Esophagus mucosa (tissue), 1 donor: ENCODE results near the gene TCP11L2. TPM values are rescaled to one million over a fixed set of nuclear protein-coding genes. Genes with fewer than 3 reads are reported as not detected.

Experiments used
- ATAC-seq: fragments of 200-7000 bp; cut with Tn5 transposase; one replicate; pipeline ENCODE4 v1.9.1; 2020
- total RNA-seq: library from RNA; stranded (reverse); gene quantifications from one replicate; pipeline ENCODE4 v1.2.4, GENCODE V29; 2023
- donor health status: DM: yes; HTN: yes; CAD: no.

Gene TCP11L2
- total RNA-seq, 1 donor from 2014 or later: 35.3 TPM

DNA sequence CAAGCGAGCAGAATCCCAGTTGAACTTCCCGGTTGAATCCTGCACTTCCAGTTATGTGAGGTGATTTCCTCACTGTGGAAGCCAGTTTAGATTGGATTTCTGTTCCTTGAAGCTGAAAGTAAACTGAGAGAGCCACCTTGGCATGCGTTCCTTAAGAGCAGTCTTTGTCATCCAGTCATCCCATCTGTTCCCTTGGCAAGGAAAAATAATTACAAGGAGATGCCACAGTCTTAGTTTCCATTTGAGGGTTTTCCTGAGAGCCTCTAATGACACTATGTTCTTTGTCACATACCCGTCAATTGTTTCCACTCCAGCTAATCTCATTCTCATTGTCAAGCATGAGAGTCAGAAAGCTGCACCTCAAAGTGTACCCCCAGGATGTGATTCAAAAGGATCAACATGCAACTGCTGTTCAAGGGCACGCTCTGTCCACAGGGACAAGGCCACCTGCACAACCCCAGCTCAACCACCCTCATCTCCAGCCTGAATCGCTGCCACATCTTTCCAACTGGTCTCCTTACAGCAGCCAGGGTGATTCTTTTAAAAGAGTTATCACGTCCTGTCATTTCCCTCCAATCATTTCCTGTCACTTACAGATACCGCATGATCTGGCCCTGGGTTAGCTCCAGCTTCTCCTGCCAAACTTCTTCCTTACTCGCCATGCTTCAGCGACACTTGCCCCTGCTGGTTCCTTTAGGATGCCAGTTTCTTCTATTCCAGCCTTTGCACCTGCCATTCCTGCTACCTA is 18.0 kb upstream of the TCP11L2 start:
- no peak for ATAC-seq

DNA sequence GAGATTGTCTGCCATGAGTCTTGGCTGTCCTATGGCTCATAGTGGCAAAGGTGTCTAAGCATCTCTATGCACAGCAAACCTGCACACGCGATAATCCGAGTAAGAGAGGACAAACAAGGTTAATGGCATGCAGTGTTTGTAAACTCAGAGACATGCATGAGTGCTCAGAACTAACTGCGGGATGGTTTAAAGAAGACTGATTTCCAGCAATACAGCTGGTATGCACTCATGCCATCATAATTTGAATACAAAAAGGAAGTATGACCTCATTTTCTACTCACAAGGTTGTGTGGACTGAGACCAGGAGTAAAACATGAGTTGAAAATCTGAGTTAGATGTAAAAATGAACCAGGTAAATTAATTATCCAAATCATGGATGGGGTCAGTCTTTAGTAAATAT is 16.6 kb upstream of the TCP11L2 start:
- ATAC-seq: no peak

DNA sequence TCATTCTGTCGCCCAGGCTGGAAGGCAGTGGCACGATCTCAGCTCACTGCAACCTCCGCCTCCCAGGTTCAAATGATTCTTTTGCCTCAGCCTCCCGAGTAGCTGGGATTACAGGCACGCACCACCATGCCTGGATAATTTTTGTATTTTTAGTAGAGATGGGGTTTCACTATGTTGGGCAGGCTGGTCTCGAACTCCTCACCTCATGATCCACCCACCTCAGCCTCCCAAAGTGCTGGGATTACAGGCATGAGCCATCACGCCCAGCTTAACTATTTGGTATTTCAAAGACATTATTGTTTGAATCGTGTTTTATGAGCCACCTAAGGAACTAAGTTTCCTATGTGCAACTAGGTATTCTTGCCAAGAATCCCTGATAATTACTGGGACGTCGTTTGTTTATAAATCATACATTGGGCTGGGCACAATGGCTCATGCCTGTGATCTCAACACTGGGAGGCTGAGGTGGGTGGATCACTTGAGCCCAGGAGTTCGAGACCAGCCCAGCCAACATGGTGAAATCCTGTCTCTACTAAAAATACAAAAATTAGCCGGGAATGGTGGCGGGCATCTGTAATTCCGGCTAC is 15.9 kb upstream of the TCP11L2 start:
- ATAC-seq: peak; percentile 8

- ATAC-seq: no peak
Observed at GRCh38 chr12:106287364-106287763, 15.2 kb upstream of the TCP11L2 start.

DNA sequence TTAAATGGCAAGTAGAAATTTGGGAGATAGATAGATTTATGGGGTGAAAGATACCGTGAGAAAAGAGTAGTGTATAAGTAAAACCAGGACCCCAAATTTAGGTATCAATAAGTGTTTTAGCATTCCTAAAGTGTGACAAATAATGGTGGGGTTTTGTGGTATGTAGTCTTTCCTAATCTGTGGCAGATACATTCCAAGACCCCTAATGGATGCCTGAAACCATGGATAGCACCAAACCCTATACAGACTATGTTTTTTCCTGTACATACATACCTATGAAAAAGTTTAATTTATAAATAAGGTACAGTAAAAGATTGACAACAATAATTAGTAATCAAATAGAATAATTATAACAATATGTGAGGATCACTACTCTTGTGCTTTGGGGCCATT is 14.4 kb upstream of the TCP11L2 start:
- no peak for ATAC-seq

- ATAC-seq: peak; percentile 92
Observed at GRCh38 chr12:106288494-106289195, 13.9 kb upstream of the TCP11L2 start.

- ATAC-seq: no peak
Observed at GRCh38 chr12:106289196-106289681, 13.3 kb upstream of the TCP11L2 start.

DNA sequence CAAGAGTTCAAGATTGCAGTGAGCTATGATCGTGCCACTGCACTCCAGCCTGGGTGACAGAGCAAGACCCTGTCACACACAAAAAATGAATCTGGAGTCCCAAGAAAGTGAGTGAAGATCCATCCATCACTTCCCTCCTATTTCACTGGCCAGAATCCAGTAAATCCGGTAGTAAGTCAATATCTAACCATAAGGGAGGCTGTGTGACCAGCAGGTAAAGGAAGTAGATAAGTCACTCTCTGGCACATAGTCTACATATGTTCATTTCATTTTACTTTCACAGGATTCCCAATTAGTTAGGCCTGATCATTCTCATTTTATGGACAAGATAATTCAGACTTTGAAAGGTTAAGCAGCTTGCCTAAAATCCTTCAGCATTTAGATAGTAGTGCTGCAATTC is 11.9 kb upstream of the TCP11L2 start:
- ATAC-seq: no peak

GRCh38 chr12:106291342-106291741 is 11.2 kb upstream of the TCP11L2 start:
- ATAC-seq: peak; percentile 81

- ATAC-seq: no peak
Observed at GRCh38 chr12:106292339-106292738, 10.2 kb upstream of the TCP11L2 start.

DNA sequence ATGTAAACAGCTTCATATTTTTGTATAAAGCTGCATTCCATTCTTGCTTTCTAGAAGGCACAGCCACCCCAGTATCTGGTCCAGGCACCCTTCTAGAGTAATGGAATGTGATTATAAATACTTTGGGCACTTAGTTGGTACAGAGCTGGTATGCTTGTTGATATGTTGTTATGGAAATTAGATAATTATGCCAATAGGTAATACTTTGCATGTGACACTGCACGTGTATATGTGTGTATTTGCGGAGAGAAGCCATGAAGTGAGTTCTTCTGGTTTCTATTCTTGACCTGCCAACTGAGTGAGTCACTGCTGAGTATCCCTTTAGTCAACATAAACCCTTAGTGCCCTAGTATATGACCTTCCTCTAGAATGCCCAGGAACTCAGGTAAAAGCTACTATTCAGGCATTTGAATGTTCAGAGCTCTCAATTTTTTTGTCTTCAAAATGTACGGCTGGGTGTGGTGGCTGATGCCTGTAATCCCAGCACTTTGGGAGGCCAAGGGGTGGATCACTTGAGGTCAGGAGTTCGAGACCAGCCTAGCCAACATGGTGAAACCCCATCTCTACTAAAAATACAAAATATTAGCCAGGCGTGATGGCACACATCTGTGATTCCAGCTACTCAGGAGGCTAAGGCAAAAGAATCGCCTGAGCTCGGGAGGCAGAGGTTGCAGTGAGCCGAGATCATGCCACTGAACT is 6.2 kb upstream of the TCP11L2 start:
- ATAC-seq: peak; percentile 91

DNA sequence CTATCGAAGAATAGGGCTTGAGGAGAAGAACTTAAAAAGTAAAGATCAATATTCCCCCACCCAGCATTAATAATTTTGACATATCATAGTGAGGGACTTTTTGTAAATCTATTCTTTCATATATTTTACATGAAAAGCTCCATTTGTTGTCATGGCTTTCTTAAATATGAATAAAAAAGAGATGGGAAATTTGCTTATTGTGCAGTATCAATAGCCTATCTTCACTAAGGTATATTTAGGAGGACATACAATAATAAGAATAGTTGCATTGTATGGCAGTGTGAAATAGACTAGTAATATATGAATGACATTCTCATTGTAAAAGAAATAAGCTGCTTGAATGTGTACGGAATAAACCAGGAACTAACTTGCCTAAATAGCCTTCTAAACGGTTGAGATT is 5.5 kb upstream of the TCP11L2 start:
- no peak for ATAC-seq

DNA sequence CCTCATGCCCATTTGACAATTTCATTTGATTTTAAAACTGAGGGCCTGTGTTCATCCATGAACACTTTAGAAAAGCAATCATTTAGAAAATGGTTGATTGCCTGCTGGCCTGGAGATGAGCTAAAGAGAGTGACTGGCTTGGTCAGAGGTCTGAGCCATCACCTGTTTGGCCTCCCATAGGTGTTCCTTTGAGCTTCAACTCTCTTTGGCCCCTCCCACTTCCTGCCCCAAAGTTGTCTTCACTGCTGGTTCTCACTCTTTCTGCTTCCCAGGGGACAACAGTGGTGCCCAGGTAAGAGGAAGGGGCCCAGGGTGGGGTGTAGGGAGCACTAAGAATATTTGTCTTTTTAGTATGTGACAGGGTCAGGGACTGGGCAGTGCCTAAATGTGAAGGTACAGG is 4.9 kb upstream of the TCP11L2 start:
- ATAC-seq: no peak

DNA sequence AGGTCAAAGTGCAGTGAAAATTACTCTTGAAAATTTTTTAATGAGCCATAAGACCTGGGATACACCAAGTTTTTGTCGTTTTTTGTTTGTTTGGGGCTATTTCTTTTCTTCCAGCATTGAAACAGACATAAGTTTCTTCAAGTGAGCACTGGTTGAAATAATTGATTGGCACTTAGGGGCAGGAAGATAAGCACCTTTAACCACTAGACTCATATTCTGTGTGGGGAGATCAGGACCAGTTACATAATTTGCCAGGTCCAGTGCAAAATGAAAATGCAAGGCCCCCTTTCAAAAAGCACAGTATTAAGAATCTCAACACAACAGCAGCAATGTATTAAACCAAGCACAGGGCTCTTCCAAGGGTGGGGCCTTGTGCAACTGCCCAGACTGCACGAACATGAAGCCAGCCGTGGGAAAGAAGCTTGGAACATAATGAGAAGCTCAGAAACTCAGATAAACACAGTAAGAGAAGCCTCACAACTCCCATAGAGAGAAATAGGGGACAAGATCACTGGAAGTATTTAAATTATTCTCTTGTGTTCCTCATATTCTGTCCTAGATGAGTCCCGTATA is 3.2 kb upstream of the TCP11L2 start:
- ATAC-seq: no peak

GRCh38 chr12:106300761-106301160 is 1.8 kb upstream of the TCP11L2 start:
- ATAC-seq: peak; percentile 32

GRCh38 chr12:106301241-106301610 is 1.3 kb upstream of the TCP11L2 start:
- no peak for ATAC-seq

DNA sequence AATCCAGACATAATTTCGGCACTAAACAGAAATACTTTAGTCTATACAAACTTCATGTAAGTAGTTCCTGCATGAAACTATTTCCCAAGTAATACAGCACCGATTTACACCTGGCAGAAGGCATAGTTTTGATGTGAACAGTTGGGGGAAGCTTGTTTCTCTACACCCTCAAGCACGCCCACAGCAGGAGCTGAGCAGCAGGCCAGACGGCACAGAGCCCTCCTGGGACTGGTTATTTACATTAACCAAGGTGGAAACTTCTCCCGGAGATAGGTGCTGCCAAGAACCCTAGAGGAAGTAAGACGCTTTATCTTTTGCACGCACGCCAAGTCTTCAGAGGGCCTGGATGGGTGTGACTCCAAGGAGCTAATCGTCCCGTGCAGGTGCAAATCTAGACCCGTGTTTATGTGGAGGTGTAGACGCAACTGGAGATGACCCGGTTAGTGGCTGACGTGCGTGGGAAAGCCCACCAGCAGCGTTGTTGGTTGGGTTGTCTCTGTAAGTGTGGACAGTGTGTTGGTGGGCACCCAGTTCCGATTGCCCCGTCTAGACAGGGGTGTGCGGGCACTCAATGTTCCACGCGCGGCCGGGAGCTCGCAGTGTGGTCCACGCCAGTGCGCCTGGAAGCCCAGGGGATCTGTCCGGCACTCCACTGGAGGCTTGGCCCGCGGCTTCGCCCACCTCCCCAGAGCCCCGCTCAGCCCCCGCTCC is 767 bp upstream of the TCP11L2 start:
- peak; percentile 62 for ATAC-seq

GRCh38 chr12:106303202-106303820 is 778 bp downstream of the TCP11L2 start:
- peak; percentile 76 for ATAC-seq

- no peak for ATAC-seq
Observed at GRCh38 chr12:106304001-106304421, 1.5 kb downstream of the TCP11L2 start.

DNA sequence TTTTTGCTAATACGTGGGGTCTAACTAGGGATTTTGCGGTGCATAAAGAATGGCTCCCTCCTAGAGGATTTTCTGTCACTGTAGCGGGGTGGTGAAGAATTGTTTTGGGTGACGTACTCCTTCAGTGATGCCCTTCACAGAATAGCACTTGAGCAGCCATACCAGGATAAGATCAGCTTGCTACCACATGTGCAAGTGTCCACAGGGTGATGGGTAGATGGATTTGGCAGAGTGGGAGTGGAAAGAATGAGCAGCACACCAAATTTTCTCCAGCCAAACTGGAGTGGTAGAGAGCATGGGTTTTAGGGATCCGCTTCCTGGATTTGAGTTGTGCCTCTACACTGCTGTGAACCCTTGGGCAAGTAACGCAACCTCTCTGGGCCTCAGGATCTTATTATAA is 2.3 kb downstream of the TCP11L2 start:
- ATAC-seq: no peak

DNA sequence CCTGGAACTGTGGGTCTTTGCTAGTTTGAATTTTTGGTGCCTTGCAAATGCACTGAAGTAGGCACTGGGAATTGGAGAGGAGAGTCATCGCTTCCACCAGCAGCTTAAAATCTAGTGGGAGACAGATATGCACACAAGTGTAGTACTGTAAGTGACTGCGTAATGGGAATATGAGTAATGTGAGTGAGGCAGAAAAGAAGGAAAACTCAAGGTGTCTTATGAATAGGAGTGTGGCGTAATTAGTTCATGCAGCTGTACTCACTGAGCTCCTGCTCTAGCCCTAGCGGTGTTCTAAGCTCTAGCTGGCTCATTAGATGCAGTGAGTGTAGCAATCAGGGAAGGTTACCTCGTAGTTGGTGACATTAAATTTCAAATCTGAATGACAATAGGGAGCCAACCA is 2.8 kb downstream of the TCP11L2 start:
- peak; percentile 10 for ATAC-seq

- ATAC-seq: no peak
Observed at GRCh38 chr12:106307181-106307580, 4.6 kb downstream of the TCP11L2 start.
